Choroid plexus epithelial cell (primary cell): ENCODE results near the gene ADISSP.

Experiments used
- DNase-seq: peaks from one replicate; pipeline ENCODE4 v3.0.0-alpha.2; 2010; ENCODE audit warnings: low read depth
- H3K4me3 ChIP-seq: 2 replicates; pipeline ENCODE4 v1.5.1; 2011; ENCODE audit warnings: low read depth, mild to moderate bottlenecking, control low read depth, low read length, moderate library complexity
- TF ChIP-seq, protein P1 (sequence below): conservative IDR thresholded peaks from 2 replicates; pipeline ENCODE4 v1.5.1; 2011; ENCODE audit warnings: low read depth, mild to moderate bottlenecking, control low read depth, inconsistent platforms, low read length, moderate library complexity

The ADISSP gene

DNA sequence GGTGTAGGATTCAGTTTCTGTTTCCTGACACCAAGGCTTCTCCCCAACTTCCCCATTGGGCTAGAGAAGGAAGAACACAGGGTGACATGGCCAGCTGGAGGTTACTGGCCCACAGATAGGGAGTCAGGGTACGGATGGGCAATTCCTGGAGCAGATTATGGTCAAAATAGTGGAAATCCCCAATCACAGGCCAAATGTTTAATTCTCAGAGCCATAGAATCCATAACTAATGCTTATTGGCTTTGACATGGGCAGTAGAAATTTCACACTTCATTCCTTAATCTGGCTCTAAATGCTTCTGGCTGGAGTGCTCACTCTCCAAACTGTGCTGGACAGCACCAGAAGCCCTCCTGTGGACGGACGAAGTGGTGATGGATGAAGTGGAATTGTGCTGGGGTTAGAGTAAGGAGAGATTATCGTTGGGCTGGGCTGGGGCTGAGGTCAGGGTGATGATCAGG lies 56.0 kb downstream of the ADISSP start:
- TF ChIP-seq, protein P1, sequence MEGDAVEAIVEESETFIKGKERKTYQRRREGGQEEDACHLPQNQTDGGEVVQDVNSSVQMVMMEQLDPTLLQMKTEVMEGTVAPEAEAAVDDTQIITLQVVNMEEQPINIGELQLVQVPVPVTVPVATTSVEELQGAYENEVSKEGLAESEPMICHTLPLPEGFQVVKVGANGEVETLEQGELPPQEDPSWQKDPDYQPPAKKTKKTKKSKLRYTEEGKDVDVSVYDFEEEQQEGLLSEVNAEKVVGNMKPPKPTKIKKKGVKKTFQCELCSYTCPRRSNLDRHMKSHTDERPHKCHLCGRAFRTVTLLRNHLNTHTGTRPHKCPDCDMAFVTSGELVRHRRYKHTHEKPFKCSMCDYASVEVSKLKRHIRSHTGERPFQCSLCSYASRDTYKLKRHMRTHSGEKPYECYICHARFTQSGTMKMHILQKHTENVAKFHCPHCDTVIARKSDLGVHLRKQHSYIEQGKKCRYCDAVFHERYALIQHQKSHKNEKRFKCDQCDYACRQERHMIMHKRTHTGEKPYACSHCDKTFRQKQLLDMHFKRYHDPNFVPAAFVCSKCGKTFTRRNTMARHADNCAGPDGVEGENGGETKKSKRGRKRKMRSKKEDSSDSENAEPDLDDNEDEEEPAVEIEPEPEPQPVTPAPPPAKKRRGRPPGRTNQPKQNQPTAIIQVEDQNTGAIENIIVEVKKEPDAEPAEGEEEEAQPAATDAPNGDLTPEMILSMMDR = no peak
- no peak for DNase-seq
- no peak overlapping the region for H3K4me3 ChIP-seq

DNA sequence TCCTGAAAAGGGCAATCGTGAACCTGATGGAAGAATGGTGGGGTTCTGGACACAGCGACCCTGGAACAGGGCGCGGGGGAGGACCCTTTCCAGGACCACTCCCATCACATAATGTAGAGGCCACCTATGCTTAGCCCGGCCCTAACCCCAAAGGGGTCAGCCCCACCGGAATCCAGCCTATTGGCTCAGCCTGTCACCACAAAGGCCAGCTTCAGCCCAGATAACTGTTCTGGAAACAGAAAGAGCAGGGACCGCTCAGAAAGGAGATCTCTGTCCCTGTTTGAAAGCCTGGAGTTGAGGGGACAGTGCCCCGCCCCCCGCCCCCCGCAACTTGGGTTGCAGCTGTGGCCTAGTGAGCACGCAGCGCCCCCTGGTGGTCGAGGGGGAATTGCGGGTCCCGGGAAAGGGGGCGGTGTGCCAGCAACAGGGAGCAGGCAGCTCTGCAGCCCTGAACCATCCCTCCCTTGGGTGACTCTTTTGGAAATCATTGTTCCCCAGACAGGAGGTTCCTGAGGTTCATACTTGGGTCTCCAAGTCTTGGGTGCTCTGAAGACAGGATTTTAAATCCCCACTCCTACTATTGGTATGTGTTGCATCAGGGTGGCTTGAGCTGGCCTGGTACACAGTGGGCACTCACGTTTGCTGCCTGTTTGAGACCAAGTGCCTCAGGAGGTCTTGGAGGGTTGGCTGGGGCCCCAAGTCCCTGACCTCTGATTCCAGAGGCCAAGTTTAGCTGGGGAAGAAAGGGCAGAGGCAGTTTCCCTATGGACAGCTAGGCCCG lies 56.7 kb downstream of the ADISSP start:
- TF ChIP-seq, protein P1 = peak; percentile 90
- DNase-seq = peak; percentile 53
- H3K4me3 ChIP-seq = no peak overlapping the region

DNA sequence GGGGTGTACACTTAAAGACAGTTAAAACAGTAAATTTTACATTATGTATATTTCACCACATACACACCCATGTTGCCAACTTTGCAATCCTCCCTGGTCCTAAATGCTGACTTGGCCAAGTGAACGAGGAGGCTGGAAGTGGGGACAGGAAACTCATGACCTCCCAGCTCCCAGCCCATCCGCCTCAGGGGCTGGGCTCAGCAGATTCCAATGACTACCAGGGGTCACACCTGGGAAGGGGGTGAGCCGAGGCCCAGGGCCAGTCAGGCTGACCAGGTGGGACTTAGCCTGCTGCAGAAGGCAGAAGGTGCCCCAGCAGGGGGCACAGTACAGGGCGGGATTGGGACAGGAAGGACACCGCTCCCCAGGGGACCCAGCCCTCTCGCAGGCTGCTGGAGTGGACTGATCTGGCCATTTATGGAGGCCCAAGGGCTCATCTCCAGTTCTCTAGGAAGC lies 57.5 kb downstream of the ADISSP start:
- DNase-seq = no peak
- no peak overlapping the region for H3K4me3 ChIP-seq
- TF ChIP-seq, protein P1 = no peak

DNA sequence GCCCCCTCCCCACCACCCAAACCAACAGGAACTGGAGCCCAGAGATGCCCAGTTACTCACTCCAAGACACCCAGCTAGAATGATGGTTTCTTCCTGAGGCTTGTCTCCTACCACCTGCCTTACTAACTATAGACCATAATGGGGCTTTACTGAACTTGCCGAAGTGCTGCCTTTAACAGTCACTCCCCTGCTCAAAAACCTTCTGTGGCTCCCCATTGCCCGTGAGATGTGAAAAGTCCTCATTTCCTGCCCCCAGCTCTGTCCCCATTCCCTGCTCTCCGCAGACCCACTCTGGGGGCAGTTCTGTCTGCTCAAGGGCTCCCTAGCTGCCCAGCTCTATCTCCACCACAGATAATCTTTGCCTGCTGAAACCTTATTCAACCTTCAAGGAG lies 60.0 kb downstream of the ADISSP start:
- TF ChIP-seq, protein P1 = no peak
- H3K4me3 ChIP-seq = no peak overlapping the region
- DNase-seq = no peak

DNA sequence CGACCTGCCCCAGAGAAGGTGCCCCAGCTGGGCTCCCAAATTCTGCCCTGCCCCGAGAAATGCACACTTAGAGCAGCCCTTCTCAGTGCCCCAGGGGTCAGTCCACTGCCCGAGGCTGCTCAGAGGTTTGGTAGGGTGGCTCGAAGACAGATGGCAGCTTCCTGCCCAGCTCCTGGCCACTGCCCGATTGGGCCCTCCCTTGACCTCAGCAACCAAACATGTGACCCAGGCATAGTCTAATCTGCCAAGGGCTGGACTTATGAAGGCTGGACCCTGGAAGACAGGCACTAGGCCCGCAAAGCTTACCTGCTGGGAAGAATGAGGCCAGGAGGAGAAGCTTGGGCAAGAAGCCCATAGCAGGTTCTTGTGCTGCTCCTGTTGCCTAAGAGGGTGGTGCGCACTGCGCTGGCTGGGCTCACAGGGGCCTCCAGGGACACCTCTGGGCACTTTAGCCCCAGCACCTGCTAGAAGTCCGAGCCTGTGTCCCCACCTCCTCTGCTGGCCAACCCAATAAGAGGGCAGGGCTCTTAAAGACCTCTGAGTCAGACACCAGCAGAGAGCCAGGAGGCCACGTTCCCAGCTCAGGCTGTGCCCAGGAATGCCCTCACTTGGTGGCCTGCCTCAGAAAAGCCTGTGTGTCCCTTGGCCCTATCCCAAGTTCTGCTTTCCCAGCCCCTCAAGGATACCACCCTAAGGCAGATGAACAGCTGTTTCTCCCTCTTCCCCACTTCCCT lies 60.6 kb downstream of the ADISSP start:
- TF ChIP-seq, protein P1 = no peak
- DNase-seq = no peak
- no peak overlapping the region for H3K4me3 ChIP-seq

DNA sequence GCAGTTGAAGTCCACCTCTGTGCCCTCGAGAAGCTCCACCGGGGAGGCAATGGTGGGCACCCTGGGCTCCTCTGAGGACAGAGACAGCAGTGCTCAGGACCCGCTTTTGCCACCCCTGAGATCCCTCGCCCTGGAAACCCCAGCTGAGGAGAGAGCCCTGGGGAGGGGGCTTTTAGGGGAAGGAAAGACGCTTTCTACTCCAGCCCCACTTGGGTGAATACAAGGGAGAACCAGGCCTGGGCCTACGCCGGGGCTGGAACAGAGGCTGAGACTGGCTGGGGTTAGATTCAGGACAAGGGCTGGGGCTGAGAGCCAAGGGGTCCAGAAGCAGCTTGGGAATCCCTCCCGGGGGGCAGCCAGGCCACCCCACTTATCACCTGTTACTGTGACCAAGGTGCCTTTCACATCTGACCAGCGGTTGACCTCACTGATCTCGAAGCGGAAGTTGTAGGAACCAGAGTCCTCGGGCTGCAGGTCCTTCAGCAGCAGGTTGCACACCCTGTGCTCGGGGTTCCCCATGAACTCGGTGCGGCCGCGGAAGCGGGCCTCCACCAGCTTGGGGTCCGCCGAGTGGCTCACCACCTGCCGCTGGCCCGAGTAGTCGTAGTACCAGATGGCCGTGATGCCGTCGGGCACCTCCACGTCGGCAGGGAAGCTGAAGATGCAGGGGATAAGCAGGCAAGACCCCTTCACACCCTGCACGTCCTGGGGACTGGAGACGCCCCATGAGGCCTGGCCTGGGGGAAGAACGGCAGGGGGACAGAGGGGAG lies 61.4 kb downstream of the ADISSP start:
- DNase-seq = no peak
- TF ChIP-seq, protein P1 = no peak
- no peak overlapping the region for H3K4me3 ChIP-seq
